ENCODE data around the gene ITPR1. TPM values are rescaled to one million over a fixed set of nuclear protein-coding genes. Genes with fewer than 3 reads are reported as not detected.

The ITPR1 gene
- total RNA-seq, 1 donor from 2014 or later = 6.7 TPM

- no peak for FAIRE-seq
- Histone ChIP-seq H4K20me1 (ENCODE audit: insufficient read depth, low read length) (no peaks in the 10 kb centered on the region), H2AFZ (ENCODE audit: low read depth, low read length) (no peak overlapping the region), H3K27me3 (ENCODE audit: insufficient read depth, low read length) (no peaks in the 10 kb centered on the region), H3K27ac (ENCODE audit: low read depth, low read length) (no peak overlapping the region), H3K4me3 (ENCODE audit: insufficient read depth, low read depth, low read length) (no peak overlapping the region), H3K4me1 (ENCODE audit: insufficient read depth, low read length) (peaks cover 22% of the 10 kb centered on the region), H3K4me2 (ENCODE audit: low read length) (no peak overlapping the region), H3K9me3 (ENCODE audit: insufficient read depth, low read depth, low read length) (peaks cover 4% of the 10 kb centered on the region), H3K79me2 (ENCODE audit: insufficient read depth, low read length) (no peaks in the 10 kb centered on the region), H3K36me3 (ENCODE audit: insufficient read depth, low read length) (no peaks in the 10 kb centered on the region), H3K9ac (ENCODE audit: low read length) (no peak overlapping the region)
- Mint-ChIP-seq H3K27ac (ENCODE audit: unreplicated experiment) (no peak overlapping the region), H3K9me3 (ENCODE audit: unreplicated experiment) (peaks cover 7% of the 10 kb centered on the region), H3K27me3 (ENCODE audit: low read depth, unreplicated experiment) (no peaks in the 10 kb centered on the region), H3K4me3 (ENCODE audit: unreplicated experiment) (no peak overlapping the region), H3K36me3 (ENCODE audit: low read depth, unreplicated experiment) (no peaks in the 10 kb centered on the region), H3K4me1 (ENCODE audit: low read depth, unreplicated experiment) (no peaks in the 10 kb centered on the region)
- TF ChIP-seq CTCF (IDR thresholded peaks at IDR 0.05; ENCODE audit: insufficient read depth, low read depth, low read length) (no peak), EZH2 (IDR thresholded peaks at IDR 0.05; ENCODE audit: insufficient read depth, low read length) (no peak)
- no peak for DNase-seq (ENCODE audit: low read depth)
Measured at GRCh38 chr3:4865714-4866113, 372.6 kb downstream of the ITPR1 start.

- no peak overlapping the region for H3K4me3 Mint-ChIP-seq (ENCODE audit: unreplicated experiment)
- no peaks in the 10 kb centered on the region for H3K27me3 Mint-ChIP-seq (ENCODE audit: low read depth, unreplicated experiment)
- no peaks in the 10 kb centered on the region for H3K4me1 Mint-ChIP-seq (ENCODE audit: low read depth, unreplicated experiment)
- Histone ChIP-seq H3K9me3 (ENCODE audit: insufficient read depth, low read depth, low read length) (no peaks in the 10 kb centered on the region), H3K27me3 (ENCODE audit: insufficient read depth, low read length) (no peaks in the 10 kb centered on the region), H4K20me1 (ENCODE audit: insufficient read depth, low read length) (no peaks in the 10 kb centered on the region), H3K4me3 (ENCODE audit: insufficient read depth, low read depth, low read length) (no peak overlapping the region), H2AFZ (ENCODE audit: low read depth, low read length) (peak overlapping the region; percentile 2), H3K79me2 (ENCODE audit: insufficient read depth, low read length) (no peaks in the 10 kb centered on the region), H3K9ac (ENCODE audit: low read length) (peak overlapping the region; percentile 86), H3K4me1 (ENCODE audit: insufficient read depth, low read length) (peaks cover 22% of the 10 kb centered on the region), H3K27ac (ENCODE audit: low read depth, low read length) (peak overlapping the region; percentile 8), H3K36me3 (ENCODE audit: insufficient read depth, low read length) (no peaks in the 10 kb centered on the region), H3K4me2 (ENCODE audit: low read length) (peak overlapping the region; percentile 89)
- no peak overlapping the region for H3K27ac Mint-ChIP-seq (ENCODE audit: unreplicated experiment)
- no peak for FAIRE-seq
- peaks cover 7% of the 10 kb centered on the region for H3K9me3 Mint-ChIP-seq (ENCODE audit: unreplicated experiment)
- DNase-seq (ENCODE audit: low read depth) = peak; percentile 30
- no peaks in the 10 kb centered on the region for H3K36me3 Mint-ChIP-seq (ENCODE audit: low read depth, unreplicated experiment)
- TF ChIP-seq CTCF (IDR thresholded peaks at IDR 0.05; ENCODE audit: insufficient read depth, low read depth, low read length) (no peak), EZH2 (IDR thresholded peaks at IDR 0.05; ENCODE audit: insufficient read depth, low read length) (no peak)
Measured at GRCh38 chr3:4866866-4867265, 373.7 kb downstream of the ITPR1 start.

GRCh38 chr3:4877173-4877787, 384.1 kb downstream of the ITPR1 start:
- Histone ChIP-seq H3K27ac (ENCODE audit: low read depth, low read length) (no peak overlapping the region), H3K4me1 (ENCODE audit: insufficient read depth, low read length) (no peaks in the 10 kb centered on the region), H2AFZ (ENCODE audit: low read depth, low read length) (no peak overlapping the region), H3K27me3 (ENCODE audit: insufficient read depth, low read length) (no peaks in the 10 kb centered on the region), H3K9ac (ENCODE audit: low read length) (no peak overlapping the region), H3K79me2 (ENCODE audit: insufficient read depth, low read length) (no peaks in the 10 kb centered on the region), H3K9me3 (ENCODE audit: insufficient read depth, low read depth, low read length) (no peaks in the 10 kb centered on the region), H3K36me3 (ENCODE audit: insufficient read depth, low read length) (no peaks in the 10 kb centered on the region), H4K20me1 (ENCODE audit: insufficient read depth, low read length) (no peaks in the 10 kb centered on the region), H3K4me2 (ENCODE audit: low read length) (no peak overlapping the region), H3K4me3 (ENCODE audit: insufficient read depth, low read depth, low read length) (no peak overlapping the region)
- H3K36me3 Mint-ChIP-seq (ENCODE audit: low read depth, unreplicated experiment) = no peaks in the 10 kb centered on the region
- DNase-seq (ENCODE audit: low read depth) = no peak
- no peak overlapping the region for H3K4me3 Mint-ChIP-seq (ENCODE audit: unreplicated experiment)
- H3K27ac Mint-ChIP-seq (ENCODE audit: unreplicated experiment) = no peak overlapping the region
- H3K4me1 Mint-ChIP-seq (ENCODE audit: low read depth, unreplicated experiment) = no peaks in the 10 kb centered on the region
- no peaks in the 10 kb centered on the region for H3K27me3 Mint-ChIP-seq (ENCODE audit: low read depth, unreplicated experiment)
- peaks cover 2% of the 10 kb centered on the region for H3K9me3 Mint-ChIP-seq (ENCODE audit: unreplicated experiment)
- TF ChIP-seq CTCF (IDR thresholded peaks at IDR 0.05; ENCODE audit: insufficient read depth, low read depth, low read length) (no peak), EZH2 (IDR thresholded peaks at IDR 0.05; ENCODE audit: insufficient read depth, low read length) (no peak)
- no peak for FAIRE-seq
